Mesenchymal stem cell (in vitro differentiated cells and primary cell): ENCODE measurements around the gene DCST1.

ENCODE experiments used
- DNase-seq: peaks from one replicate; pipeline ENCODE4 v3.0.0-alpha.2; 2013
- H2AFZ ChIP-seq: one replicate; pipeline ENCODE4 v1.6.1; 2013; ENCODE audit warnings: low read depth, mild to moderate bottlenecking, control low read depth, inconsistent platforms, low read length, moderate library complexity
- H2AK5ac ChIP-seq: 2 replicates; pipeline ENCODE4 v1.6.1; 2013; ENCODE audit warnings: low read length, moderate library complexity, mild to moderate bottlenecking, inconsistent platforms; ENCODE audit not compliant: severe bottlenecking
- H2BK120ac ChIP-seq: one replicate; pipeline ENCODE4 v1.6.1; 2013; ENCODE audit warnings: low read depth, mild to moderate bottlenecking, inconsistent platforms, low read length, moderate library complexity
- H2BK12ac ChIP-seq, 2 experiments: one replicate each; pipeline ENCODE4 v1.6.1; 2013; ENCODE audit warnings: inconsistent platforms in 2 of 2, low read length in 2 of 2, mild to moderate bottlenecking in 2 of 2, moderate library complexity in 2 of 2, control low read depth in 1 of 2
- H2BK15ac ChIP-seq: one replicate; pipeline ENCODE4 v1.6.1; 2013; ENCODE audit warnings: mild to moderate bottlenecking, low read depth, inconsistent platforms; ENCODE audit not compliant: poor library complexity, severe bottlenecking
- H2BK5ac ChIP-seq: 2 replicates; pipeline ENCODE4 v1.6.1; 2013; ENCODE audit warnings: low read depth, mild to moderate bottlenecking, low read length, control low read depth, inconsistent platforms; ENCODE audit not compliant: poor library complexity, severe bottlenecking
- H3K14ac ChIP-seq, 2 experiments: one replicate each; pipeline ENCODE4 v1.6.1; 2013; ENCODE audit warnings: inconsistent platforms in 2 of 2, low read length in 2 of 2, control low read depth in 1 of 2, mild to moderate bottlenecking in 1 of 2, moderate library complexity in 1 of 2
- H3K18ac ChIP-seq, 2 experiments: one replicate each; pipeline ENCODE4 v1.6.1; 2013; ENCODE audit warnings: inconsistent platforms in 2 of 2, low read length in 2 of 2, control low read depth in 1 of 2, low read depth in 1 of 2, mild to moderate bottlenecking in 1 of 2
- H3K23ac ChIP-seq, 2 experiments: one replicate each; pipeline ENCODE4 v1.6.1; 2013; ENCODE audit warnings: inconsistent platforms in 2 of 2, low read length in 2 of 2, mild to moderate bottlenecking in 2 of 2, moderate library complexity in 2 of 2, control low read depth in 1 of 2
- H3K27ac ChIP-seq: 2 replicates; pipeline ENCODE4 v1.5.1; 2013; ENCODE audit warnings: mild to moderate bottlenecking, moderate library complexity, low read length, control low read depth, inconsistent platforms; ENCODE audit not compliant: poor library complexity, severe bottlenecking
- H3K27me3 ChIP-seq, 2 experiments: 2 replicates each; pipeline versions ENCODE4 v1.6.1 to v1.7.0; 2013; ENCODE audit warnings: low read length in 2 of 2, mild to moderate bottlenecking in 2 of 2, moderate library complexity in 2 of 2, control low read depth in 1 of 2, inconsistent platforms in 1 of 2; ENCODE audit not compliant: control insufficient read depth in 1 of 2, insufficient read depth in 1 of 2
- H3K36me3 ChIP-seq, 2 experiments: 2 replicates each; pipeline versions ENCODE4 v1.6.1 to v1.7.0; 2013; ENCODE audit warnings: low read length in 2 of 2, control low read depth in 1 of 2, inconsistent platforms in 1 of 2, low read depth in 1 of 2, mild to moderate bottlenecking in 1 of 2; ENCODE audit not compliant: insufficient read depth in 2 of 2, control insufficient read depth in 1 of 2
- H3K4ac ChIP-seq, 2 experiments: one replicate each; pipeline ENCODE4 v1.6.1; 2013; ENCODE audit warnings: inconsistent platforms in 2 of 2, low read length in 2 of 2, mild to moderate bottlenecking in 2 of 2, moderate library complexity in 2 of 2, control low read depth in 1 of 2, low read depth in 1 of 2
- H3K4me1 ChIP-seq: 2 replicates; pipeline ENCODE4 v1.6.1; 2013; ENCODE audit warnings: low read depth, low read length, control low read depth; ENCODE audit not compliant: control insufficient read depth, insufficient read depth
- H3K4me2 ChIP-seq: 2 replicates; pipeline ENCODE4 v1.6.1; 2013; ENCODE audit warnings: low read length, mild to moderate bottlenecking, inconsistent platforms; ENCODE audit not compliant: poor library complexity, severe bottlenecking
- H3K4me3 ChIP-seq, 2 experiments: 2 replicates each; pipeline versions ENCODE4 v1.5.1 to v1.7.0; 2013; ENCODE audit warnings: low read length in 2 of 2, mild to moderate bottlenecking in 2 of 2, control low read depth in 1 of 2, low read depth in 1 of 2; ENCODE audit not compliant: insufficient read depth in 1 of 2
- H3K79me1 ChIP-seq: replicated peaks from 2 replicates; pipeline ENCODE4 v1.6.1; 2013; ENCODE audit warnings: mild to moderate bottlenecking, control low read depth, low read length, inconsistent platforms; ENCODE audit not compliant: poor library complexity, severe bottlenecking
- H3K9ac ChIP-seq: 2 replicates; pipeline ENCODE4 v1.7.0; 2013; ENCODE audit warnings: mild to moderate bottlenecking, low read length, moderate library complexity
- H3K9me3 ChIP-seq: 2 replicates; pipeline ENCODE4 v1.7.0; 2013; ENCODE audit warnings: mild to moderate bottlenecking, low read length; ENCODE audit not compliant: control insufficient read depth
- H4K8ac ChIP-seq: one replicate; pipeline ENCODE4 v1.6.1; 2013; ENCODE audit warnings: inconsistent platforms, mild to moderate bottlenecking, low read length, moderate library complexity
- H4K91ac ChIP-seq: one replicate; pipeline ENCODE4 v1.6.1; 2013; ENCODE audit warnings: mild to moderate bottlenecking, low read length, inconsistent platforms
- WGBS: methylation state at CpG from one replicate; pipeline ENCODE4 v1.1.7; 2013; ENCODE audit warnings: mixed read lengths; 5-methylcytosine and 5-hydroxymethylcytosine counted together

DCST1 gene

GRCh38 chr1:155068599-155068998 lies 35.0 kb downstream of the DCST1 start:
- peaks cover 20% of the 10 kb centered on the region for H3K4me1 ChIP-seq
- no peak overlapping the region for H3K14ac ChIP-seq
- H3K36me3 ChIP-seq, result peaks cover 3 to 34% of the 10 kb centered on the region in 2 experiments
- no peak overlapping the region for H2BK15ac ChIP-seq
- H3K79me1 ChIP-seq, result peaks cover 12% of the 10 kb centered on the region
- H3K9ac ChIP-seq, result no peak overlapping the region
- H3K27me3 ChIP-seq, result peaks cover 4 to 31% of the 10 kb centered on the region in 2 experiments
- H3K4me3 ChIP-seq, result no peak overlapping the region
- no peak overlapping the region for H2BK120ac ChIP-seq
- H4K8ac ChIP-seq, result no peak overlapping the region
- H2BK12ac ChIP-seq, result no peak overlapping the region
- WGBS, result 79% methylated on average over 3 of the region's 3 CpGs
- DNase-seq, result no peak
- no peak overlapping the region for H2BK5ac ChIP-seq
- no peak overlapping the region for H2AK5ac ChIP-seq
- no peak overlapping the region for H3K23ac ChIP-seq
- H3K18ac ChIP-seq, result no peak overlapping the region
- no peak overlapping the region for H3K27ac ChIP-seq
- no peak overlapping the region for H3K4me2 ChIP-seq
- no peaks in the 10 kb centered on the region for H3K9me3 ChIP-seq
- no peak overlapping the region for H2AFZ ChIP-seq
- H4K91ac ChIP-seq, result no peak overlapping the region
- H3K4ac ChIP-seq, result no peak overlapping the region

- peaks cover 20% of the 10 kb centered on the region for H3K4me1 ChIP-seq
- H4K8ac ChIP-seq, result no peak overlapping the region
- DNase-seq, result no peak
- H3K4me2 ChIP-seq, result no peak overlapping the region
- H3K79me1 ChIP-seq, result peaks cover 12% of the 10 kb centered on the region
- H3K9ac ChIP-seq, result no peak overlapping the region
- H3K27me3 ChIP-seq, result peaks cover 7 to 37% of the 10 kb centered on the region in 2 experiments
- H4K91ac ChIP-seq, result no peak overlapping the region
- no peak overlapping the region for H2BK12ac ChIP-seq
- H2BK120ac ChIP-seq, result no peak overlapping the region
- no peak overlapping the region for H3K4ac ChIP-seq
- no peak overlapping the region for H3K14ac ChIP-seq
- no peak overlapping the region for H3K27ac ChIP-seq
- 93% methylated on average over 4 of the region's 7 CpGs for WGBS
- no peak overlapping the region for H3K18ac ChIP-seq
- H3K36me3 ChIP-seq, result peaks cover 3 to 34% of the 10 kb centered on the region in 2 experiments
- H3K9me3 ChIP-seq, result no peaks in the 10 kb centered on the region
- no peak overlapping the region for H3K4me3 ChIP-seq
- H2BK5ac ChIP-seq, result no peak overlapping the region
- H2AFZ ChIP-seq, result no peak overlapping the region
- H2BK15ac ChIP-seq, result no peak overlapping the region
- no peak overlapping the region for H2AK5ac ChIP-seq
- no peak overlapping the region for H3K23ac ChIP-seq
Observed at GRCh38 chr1:155069551-155070157, 36.0 kb downstream of the DCST1 start.

GRCh38 chr1:155070158-155070621 lies 36.6 kb downstream of the DCST1 start:
- Histone ChIP-seq H3K36me3 (peaks cover 3 to 34% of the 10 kb centered on the region in 2 experiments), H3K4me1 (peaks cover 17% of the 10 kb centered on the region), H3K4ac (no peak overlapping the region), H4K91ac (no peak overlapping the region), H3K27ac (no peak overlapping the region), H2BK15ac (no peak overlapping the region), H3K27me3 (peaks cover 13 to 43% of the 10 kb centered on the region in 2 experiments), H2BK5ac (no peak overlapping the region), H2AFZ (no peak overlapping the region), H3K9me3 (no peaks in the 10 kb centered on the region), H3K9ac (peak overlapping the region; percentile 90), H4K8ac (no peak overlapping the region), H3K23ac (peak overlapping the region in 1 of 2 experiments; percentile 85), H2BK12ac (peak overlapping the region in 1 of 2 experiments; percentile 26), H2AK5ac (no peak overlapping the region), H3K18ac (peak overlapping the region in 1 of 2 experiments; percentile 23), H3K14ac (no peak overlapping the region), H3K4me2 (no peak overlapping the region), H3K79me1 (peaks cover 6% of the 10 kb centered on the region), H3K4me3 (peak overlapping the region in 1 of 2 experiments; percentile 76), H2BK120ac (no peak overlapping the region)
- DNase-seq, result no peak
- 47% methylated on average over 24 of the region's 28 CpGs for WGBS

- Histone ChIP-seq H2BK12ac (peak overlapping the region in 1 of 2 experiments; percentile 26), H4K91ac (peak overlapping the region; percentile 77), H2BK15ac (peak overlapping the region; percentile 82), H3K36me3 (peaks cover 3 to 34% of the 10 kb centered on the region in 2 experiments), H3K23ac (no peak overlapping the region), H2BK5ac (no peak overlapping the region), H3K9ac (peak overlapping the region; percentile 90), H3K18ac (peak overlapping the region in 1 of 2 experiments; percentile 23), H3K4me3 (peak overlapping the region; percentile 34 to 76), H4K8ac (no peak overlapping the region), H3K4me2 (peak overlapping the region; percentile 85), H3K9me3 (no peaks in the 10 kb centered on the region), H2AFZ (peak overlapping the region; percentile 39), H3K27me3 (peaks cover 17 to 46% of the 10 kb centered on the region in 2 experiments), H3K27ac (no peak overlapping the region), H3K4me1 (peaks cover 16% of the 10 kb centered on the region), H3K4ac (no peak overlapping the region), H2BK120ac (no peak overlapping the region), H3K79me1 (peaks cover 5% of the 10 kb centered on the region), H3K14ac (no peak overlapping the region), H2AK5ac (no peak overlapping the region)
- WGBS, result 8% methylated on average over 43 of the region's 61 CpGs
- peak; percentile 73 for DNase-seq
Observed at GRCh38 chr1:155070721-155071569, 37.3 kb downstream of the DCST1 start.
